Astrocyte (in vitro differentiated cells and primary cell): ENCODE data around the gene CHST11.

Experiments
- CTCF ChIP-seq: IDR thresholded peaks from 2 replicates; pipeline ENCODE4 v1.5.1; 2011; ENCODE audit warnings: low read depth, mild to moderate bottlenecking, inconsistent platforms, low read length, moderate library complexity; ENCODE audit not compliant: insufficient read depth
- EZH2 ChIP-seq: IDR thresholded peaks from 2 replicates; pipeline ENCODE4 v1.6.1; 2012; ENCODE audit warnings: mild to moderate bottlenecking, low read length, inconsistent platforms; ENCODE audit not compliant: insufficient read depth

- TF ChIP-seq CTCF (no peak), EZH2 (no peak)
Observed at GRCh38 chr12:104786352-104786751, 329.6 kb downstream of the CHST11 start.
